Measurements from ENCODE around the gene ROBO2.

The ROBO2 gene

DNA sequence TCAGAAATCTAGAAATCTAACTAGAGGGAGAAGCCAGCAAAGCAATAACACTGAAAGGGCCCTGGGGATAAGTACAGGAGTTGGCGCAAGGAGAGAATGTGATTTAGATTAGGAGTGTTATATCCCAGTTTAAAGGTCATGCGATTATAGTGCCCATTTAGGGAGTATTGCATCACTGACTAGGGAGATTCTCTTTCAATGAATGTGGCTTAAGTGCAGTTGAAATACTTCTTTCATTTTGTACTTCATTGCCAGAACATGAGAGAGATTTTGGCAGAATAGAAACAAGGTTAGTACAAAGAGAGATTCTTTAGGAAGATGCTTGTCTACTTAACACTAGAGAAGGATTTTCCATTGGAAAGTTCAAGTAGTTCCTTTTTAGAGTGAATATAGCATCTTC is 13.9 kb downstream of the ROBO2 start:
- DNase-seq, result no peak

DNA sequence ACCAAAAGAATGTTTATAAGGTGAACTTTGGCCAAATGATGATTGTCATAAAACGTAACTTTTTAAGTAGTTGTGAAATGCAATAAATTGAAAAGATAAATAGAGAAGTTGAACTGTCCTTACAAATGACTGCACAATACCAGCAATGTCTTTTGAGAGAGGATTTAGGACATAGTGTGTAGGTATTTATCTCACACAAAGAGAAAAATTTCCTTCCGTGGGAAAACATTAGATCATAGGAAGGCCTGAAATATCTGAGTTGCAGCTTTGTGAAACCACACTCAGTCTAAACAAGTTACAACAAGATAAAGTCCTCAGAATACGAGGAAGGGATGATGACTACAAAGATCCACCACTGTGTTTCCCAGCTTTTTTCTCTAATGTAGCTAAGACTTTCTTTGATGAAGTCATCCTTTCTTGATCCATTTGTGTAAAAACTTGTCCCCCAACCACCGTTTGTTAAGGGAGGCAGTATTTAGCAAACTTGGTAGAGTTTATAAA is 16.0 kb downstream of the ROBO2 start:
- DNase-seq, result no peak

DNA sequence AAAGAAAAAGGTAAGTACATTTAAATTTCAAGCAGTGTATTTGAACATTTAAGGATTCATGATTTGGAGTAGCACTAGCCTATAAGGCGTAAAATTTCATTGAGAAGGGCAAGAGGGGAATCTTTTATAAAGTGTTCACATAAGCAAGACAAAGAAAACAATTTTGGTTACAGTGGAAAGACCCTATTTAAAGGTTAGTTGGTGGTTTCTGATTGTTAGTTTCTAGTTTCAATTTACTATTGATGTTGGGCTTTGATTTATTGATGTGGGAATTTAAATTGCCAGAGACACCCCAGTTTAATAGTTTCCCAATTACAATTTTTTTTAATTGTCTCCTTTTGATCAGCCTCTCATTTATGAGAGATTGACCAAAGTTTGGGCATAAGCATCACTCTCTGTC is 19.5 kb downstream of the ROBO2 start:
- DNase-seq, result no peak

DNA sequence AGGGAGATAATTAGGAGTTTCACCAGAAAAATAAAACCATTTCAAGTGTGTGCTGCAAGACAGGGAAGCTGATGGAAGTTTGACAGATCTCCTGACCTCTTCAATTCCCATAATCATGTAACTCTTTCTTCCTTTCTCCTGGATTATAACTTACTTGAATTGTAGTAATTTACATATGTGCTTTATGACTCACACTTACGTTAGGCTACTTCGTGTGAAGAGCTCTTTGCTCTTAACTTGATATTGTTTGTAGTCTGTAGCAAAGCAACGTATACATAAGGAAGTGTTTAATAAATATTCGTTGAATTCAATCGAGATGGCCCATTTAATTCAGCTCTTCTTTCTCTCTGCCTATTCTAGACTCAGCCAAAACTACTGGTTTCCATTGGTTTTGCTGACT is 23.5 kb downstream of the ROBO2 start:
- no peak for DNase-seq

DNA sequence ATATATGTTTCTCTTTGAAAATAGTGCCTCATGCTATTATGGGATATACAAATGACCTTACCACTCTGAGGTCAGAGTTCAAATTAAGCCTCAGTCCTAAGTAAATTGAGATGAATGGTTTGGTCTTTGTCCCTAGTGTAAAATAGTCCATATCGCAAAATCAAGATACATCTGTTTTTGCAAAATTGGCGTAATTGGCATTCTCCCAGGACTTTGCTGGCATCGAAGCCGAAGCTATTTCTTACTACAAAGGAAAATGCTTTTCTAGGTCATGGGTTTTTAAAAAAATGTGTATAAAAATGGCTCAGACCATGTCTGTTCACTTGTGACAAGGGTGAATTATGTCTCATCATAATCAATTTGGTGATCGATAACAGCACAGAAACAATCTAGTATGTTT is 25.9 kb downstream of the ROBO2 start:
- no peak for DNase-seq

DNA sequence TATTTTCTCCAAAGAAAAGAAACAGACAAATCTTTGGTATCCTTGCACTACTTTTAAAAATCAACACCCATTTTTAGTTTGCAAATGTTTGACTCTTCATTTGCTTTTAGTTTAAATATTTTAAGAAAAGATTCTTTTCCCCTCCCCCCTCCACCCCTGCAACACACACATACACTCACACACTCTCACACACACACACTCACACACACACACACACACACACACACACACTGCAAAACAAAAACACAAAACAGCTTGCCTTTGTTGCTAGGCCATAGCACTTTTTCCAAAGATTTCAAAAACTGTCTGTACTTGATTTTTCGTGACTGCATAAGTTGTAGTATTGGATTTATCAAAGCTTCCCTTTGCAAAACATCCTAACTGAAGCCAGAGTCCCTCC is 26.9 kb downstream of the ROBO2 start:
- DNase-seq, result no peak

DNA sequence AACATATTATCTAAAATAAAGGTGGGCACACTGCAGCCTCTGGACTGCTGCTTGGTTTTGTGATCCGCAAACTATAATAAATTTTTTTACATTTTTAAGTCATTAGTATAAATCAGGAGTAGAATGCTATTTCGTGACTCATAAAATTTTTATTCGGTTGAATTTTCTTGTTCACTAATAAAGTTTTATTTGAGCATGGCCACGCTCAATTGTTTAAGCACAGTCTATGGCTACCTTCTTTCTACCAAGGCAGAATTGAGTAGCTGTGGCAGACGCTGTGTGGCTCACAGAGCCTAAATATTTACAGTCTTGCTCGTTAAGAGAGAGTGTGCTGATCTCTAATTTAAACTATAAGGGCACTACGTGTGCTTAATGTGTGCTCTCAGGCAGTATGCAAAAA is 28.9 kb downstream of the ROBO2 start:
- no peak for DNase-seq

DNA sequence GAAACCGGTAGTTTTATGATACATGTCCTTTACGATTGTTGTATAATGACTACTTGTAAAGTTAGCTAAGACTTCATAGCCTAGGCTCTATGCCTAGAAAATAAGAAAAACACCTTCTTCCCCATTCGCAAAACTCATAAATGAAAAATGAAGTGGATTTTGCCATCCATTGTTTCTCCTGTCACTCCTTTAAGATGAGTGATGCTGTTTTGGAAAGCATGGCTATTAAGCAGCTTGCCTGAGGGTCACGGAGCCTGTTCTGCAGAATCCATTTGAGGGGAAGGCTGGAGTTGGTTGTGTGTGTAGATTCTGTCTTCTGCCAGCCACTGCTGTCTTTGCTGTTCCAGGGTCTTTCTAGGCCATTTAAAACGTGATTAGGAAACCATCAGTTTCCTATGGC is 31.5 kb downstream of the ROBO2 start:
- no peak for DNase-seq

DNA sequence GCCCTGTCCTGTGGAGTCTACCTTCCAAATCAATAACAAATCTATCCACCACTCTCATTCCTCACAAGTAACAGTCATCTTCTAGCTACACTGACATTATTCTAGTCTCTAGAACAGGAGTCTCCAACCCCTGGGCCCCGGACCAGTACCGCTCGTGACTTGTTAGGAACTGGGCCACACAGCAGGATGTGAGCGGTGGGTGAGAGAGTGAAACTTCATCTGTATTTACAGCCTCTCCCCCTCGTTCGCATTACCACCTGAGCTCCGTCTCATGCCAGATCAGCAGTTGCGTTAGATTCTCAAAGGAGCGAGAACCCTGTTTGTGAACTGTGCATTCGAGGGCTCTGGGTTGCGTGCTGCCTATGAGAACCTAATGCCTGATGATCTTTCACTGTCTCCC is 31.9 kb downstream of the ROBO2 start:
- no peak for DNase-seq

DNA sequence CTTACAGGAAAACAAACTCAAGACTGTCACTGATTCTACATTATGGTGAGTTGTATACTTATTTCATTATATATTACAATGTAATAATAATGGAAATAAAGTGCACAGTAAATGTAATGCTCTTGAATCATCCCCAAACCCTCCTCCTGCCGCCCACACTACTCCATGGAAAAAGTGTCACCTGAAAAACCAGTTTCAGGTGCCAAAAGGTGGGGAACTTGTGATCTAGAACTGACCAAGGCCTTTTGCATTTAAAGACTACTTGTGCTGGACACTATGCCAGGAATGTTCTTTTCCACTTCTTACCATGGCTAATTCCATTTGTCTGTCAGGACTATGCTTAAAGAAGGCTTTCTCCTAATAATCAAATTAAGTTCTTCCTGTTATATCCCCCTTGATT is 32.3 kb downstream of the ROBO2 start:
- DNase-seq, result no peak

DNA sequence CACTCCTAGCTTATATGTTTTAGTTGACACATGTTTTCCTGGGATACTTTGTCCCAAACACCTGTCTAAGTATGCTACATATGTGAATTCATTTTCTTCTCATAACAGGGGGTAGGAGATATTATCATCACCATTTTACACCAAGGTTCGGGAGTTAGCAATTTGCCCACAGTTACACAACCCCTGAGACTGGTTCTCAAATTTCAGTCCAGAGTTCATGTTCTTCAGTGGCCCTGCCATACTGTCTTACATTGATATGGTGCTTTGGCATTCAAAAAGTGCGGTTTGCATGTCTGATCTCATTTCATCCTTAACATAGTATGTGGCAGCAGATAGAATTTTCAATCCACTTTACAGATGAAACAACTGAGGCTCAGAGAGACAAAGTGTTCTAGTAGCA is 38.4 kb downstream of the ROBO2 start:
- DNase-seq, result no peak

DNA sequence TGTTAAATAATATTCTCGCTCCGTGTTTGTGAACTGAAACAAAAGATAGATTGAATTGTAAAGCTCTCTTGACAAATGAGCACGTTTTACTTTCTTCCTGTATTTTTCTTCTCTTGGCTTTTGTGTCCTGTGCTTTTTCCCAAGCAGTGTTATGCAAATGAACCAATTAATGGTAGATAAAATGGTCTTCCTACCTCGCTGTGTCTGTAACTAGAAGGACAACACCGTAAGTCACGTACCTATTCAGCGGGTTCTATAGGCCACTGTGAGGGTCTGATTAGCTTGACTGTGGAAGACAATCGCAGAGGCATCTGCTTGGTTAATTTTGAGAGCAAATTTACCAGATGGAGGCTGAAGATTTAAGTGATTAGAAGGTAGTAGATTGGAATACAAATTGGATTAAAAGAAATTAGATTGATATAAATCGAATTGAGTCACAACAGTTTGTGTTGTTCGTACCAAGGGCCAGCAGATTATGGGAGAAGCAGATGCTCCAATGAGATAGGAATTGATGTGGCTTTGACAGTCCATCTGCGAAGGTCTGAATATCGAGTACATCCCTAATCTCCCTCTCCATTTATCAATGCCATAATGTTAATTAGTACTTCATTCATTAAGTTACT is 40.2 kb downstream of the ROBO2 start:
- no peak for DNase-seq

DNA sequence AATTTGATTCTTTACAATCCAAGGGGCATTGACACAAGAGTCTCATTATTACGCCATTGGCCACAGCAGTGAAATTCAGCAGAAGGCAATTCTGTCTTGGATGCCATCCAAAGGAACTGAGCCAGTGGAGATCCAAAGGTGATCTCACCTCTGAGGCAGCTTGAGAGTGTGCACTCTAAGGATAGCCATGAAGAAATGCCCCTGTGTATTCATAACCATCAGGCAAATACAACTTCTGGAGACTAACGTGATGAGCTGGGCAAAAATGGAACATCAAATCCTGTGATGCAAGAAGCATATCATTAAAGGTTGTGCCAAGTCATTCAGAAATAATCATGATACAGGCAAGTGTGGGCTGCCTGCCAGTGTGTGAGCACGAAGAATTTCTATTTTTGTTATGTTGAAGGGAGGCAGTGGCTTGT is 41.4 kb downstream of the ROBO2 start:
- DNase-seq, result no peak

DNA sequence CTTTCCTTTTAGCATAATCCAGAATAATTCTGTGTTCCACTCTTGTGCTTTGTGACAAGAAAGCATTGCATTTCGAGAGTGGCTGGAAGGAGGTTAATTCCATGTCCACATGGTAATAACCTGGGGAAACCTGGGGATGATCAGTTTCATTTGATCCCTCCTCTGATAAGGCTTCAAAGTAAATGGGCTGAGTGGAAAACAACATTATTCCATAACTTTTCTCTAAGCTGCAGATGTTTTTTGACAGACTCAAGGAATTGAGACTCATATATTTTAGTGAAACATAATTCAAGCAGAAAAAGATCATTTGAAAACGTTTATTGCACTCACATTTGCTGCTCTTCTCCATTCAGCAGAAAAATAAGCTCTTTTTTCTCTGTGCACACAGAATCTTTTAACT is 44.6 kb downstream of the ROBO2 start:
- no peak for DNase-seq

DNA sequence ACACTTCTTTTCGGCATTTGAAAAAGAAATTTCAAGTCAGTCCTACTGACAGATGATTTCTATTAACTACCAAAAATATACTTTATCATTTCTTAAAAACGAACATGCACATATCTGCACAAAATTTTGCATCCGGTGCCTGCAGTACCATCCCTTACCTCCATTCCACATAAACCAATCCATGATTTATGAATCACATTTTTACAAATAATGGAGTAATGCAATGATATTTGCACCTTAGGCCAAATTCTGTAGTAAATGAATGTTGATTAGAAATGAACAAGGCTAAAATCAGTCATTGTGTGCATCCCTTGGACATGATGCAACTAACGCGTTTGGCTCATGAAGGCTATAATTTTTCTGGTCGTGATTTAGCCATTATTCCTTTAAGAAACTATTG is 46.5 kb downstream of the ROBO2 start:
- DNase-seq, result no peak

DNA sequence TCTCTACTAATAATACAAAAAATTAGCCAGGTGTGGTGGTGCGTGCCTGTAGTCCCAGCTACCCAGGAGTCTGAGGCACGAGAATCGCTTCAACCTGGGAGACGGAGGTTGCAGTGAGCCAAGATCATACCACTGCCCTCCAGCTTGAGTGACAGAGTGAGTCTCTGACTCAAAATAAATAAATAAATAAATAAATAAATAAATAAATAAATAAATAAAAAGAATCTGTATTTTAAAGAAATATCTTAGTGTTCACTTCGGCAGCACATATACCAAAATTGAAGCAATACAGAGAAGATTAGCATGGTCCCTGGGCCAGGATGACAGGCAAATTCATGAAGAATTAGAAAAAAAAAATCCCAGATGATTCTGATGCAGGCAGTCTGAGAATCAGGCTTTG is 51.9 kb downstream of the ROBO2 start:
- no peak for DNase-seq

DNA sequence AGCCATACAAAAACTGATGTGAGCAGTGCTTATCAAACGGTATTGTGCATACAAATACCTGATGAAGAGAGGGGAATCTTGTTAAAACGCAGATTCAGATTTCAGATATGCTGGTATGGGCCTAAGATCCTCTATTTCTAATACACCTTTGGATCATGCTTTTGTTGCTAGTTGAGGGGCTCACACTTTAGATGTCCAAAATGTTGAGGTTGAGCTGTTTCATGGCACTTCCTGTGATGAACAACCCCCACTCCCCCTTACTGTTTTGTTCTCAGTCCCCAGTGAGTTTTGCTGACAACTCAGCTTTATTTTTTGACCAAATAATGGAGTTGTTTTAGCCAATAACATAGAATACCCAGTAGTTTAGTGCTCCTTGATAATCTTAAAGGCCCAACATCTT is 53.2 kb downstream of the ROBO2 start:
- DNase-seq, result no peak

DNA sequence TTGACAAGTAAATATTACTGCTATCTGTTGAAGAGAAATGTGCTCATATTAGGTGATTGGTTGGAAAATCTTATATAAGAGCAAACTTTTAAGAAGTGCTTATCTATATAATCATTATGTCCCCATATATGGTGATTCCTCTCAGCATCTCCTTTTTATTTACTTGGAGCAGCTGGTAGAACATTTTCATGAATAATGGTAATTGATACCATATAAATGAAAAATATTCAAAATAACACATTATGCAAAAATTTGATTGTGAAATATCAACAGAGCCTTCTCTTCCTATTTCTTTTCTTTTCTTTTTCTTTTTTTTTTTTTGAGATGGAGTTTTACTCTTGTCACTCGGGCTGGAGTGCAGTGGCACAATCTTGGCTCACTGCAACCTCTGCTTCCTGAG is 56.2 kb downstream of the ROBO2 start:
- DNase-seq, result no peak

DNA sequence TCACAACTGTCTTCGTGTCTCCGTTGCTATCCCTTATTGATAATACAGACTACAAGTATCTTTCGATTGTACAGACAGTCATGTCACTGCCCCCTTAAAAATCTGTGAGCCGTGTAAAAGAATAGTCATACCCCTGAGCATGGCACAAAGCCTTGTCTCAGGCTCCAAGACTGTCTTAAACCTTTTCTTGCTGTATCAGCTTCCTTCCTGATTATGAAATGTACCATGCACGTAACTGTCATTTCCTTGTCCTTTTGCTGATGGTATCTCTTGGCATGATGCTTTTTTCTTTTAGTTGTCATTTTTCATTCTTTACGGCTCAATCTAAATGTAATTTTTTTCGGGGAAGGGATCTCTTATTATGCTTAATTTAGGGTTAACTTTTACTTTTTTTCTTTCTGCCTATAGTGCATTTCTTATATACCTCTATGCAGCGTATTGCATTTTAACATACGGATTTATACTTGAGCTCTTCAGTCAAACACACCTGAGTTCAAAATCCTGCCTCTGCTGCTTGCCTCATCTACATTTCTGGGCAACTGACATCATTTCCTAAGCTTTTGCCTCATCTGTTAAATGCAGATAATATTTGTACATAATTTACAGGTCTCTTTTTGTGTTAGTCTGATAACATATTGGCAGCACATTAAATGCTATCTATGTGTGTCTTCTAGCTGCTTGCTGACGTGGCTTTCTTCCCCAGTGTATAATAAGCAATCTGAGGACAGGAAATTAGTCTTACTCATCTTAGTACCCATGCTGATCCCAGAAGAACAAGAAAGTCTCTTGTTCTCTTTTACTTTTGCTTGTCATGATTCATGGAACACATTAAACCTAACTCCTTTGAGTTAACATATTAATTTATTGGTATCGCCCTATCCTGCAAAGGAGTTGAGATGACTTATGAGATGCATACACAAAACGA is 57.3 kb downstream of the ROBO2 start:
- peak; percentile 10 for DNase-seq

DNA sequence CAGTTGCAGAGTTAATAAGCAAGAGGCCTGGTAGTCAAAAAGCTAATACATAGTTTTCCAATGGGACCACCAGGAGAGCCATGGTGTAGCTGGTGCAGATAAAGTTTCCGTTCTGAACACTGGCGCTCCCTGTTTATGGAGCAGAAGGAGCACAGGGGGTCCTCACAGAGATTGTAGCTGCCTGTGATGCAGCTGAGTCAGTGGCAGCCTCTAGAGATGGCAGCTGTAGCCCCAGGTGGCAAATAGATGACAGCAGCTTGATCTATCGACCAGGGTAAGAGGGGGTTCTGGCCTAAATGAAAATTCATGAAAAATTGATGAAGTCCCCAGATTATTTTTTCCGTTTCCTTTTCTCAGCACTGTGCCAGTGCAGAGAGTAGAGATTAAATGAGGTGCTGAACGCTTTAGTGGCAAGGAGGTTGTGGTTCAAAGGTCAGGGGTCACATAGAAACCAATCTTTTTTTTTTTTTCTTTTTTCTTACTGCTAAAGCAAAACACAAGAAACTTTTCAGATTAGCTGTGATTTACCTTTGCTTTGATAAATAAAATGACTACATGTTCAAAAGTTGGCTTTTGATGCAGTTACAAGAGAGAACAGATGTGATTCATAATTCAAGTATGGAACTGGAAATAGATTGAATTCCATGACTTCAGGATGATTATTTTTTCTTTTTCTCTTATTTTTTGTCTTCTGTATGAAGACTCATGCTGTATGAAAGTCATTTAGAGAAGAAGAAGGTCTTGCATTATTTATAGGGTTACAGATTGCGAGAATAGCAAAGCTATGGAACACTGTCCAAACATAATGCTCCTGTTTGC is 63.3 kb downstream of the ROBO2 start:
- DNase-seq, result no peak

DNA sequence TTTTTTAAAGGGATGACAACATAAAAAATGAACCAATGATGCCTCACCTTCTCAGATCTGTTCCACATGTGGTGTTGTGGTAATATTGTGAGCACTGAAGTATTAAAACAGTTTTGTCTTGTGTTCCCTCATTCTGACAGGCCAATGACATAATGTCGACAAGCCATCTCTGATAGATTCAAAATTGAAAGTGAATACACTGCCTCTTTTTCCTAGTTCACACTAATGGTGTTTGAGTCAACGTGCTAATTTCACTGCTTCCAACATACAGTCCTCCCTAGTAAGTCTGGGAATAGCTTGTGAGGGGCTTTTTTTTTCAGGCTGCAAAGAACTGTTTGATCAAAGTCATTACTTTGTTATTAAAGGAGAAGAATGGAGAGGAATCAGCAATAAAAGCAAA is 82.8 kb downstream of the ROBO2 start:
- DNase-seq, result no peak

DNA sequence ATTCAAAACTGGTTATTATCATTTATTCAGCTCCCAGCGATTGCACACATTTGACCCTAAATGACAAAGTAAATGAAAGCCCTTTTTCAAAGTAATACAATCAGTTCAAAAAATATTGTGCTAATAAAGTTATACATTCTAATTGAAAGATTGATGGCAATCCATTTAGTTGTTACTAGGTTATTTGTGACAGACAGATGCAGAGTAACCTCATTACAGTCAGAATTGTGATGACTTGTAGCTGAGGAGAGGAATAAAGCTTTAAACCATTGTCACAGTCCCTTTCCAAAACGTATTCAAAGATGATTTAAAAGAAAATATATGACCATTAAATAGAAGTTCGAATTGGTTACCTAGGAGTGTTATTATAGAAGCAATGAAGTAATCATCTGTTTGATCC is 86.1 kb downstream of the ROBO2 start:
- no peak for DNase-seq

DNA sequence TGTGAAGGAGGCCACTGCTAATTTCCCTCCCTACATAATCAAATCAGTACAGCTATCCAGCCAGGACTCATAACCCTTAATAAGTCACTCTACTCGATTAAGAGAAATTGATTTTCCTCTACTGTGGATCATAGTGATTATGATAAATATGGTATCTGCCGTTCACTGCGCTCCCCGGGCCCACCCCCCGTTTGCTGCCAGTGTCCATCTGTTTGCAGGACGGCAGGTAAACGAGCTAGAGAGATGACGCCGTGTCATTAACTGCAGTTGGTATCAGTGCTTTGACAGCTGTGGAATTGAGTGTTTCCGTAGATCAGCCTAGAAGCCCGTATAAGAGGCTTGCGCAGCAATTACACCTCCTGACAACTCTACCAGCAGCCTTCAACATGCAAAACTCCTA is 94.9 kb downstream of the ROBO2 start:
- DNase-seq, result no peak

DNA sequence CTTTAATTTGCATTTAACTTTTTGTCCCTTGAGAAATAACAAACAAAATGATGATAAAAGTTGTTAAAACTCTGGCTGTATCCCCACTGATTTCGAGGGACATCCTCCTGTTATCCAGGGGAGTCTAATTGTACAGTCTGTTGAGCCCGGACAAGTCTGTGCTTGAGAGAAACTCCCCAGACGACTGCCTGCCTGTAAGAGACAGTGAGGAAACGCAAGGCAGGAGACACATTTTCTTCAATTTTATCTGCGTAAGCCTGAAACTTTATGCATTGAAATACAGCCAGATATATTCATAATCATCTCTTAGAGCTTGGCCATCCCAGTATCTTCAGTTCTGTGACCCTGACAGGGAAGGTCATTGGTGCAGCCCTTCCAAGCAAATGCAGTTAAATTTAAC is 97.7 kb downstream of the ROBO2 start:
- DNase-seq, result no peak
